ENCODE measurements around the gene RAPGEF6.

- no peak for TF ChIP-seq POLR2A (IDR thresholded peaks at IDR 0.05; ENCODE audit: low read length)
- no peak for TF ChIP-seq GATA1 (IDR thresholded peaks at IDR 0.05; ENCODE audit: low read depth, low read length)
Observed at GRCh38 chr5:131634238-131634637, 791 bp downstream of the RAPGEF6 start.

Data from erythroblast (primary cell).